ENCODE results near the gene GGTLC2.
"Not testable (repeated sequence)": the region's sequence is repeated elsewhere in the genome, so short reads cannot be mapped to it uniquely, and the experiment has no call there.

- not testable (repeated sequence) for TF ChIP-seq CTCF (conservative IDR thresholded peaks at IDR 0.05 in 1 of 2, IDR thresholded peaks at IDR 0.05 in 1 of 2; ENCODE audit: extremely low read depth in 1 of 2, insufficient read depth in 1 of 2, low read depth in 1 of 2, low read length in 2 of 2); EZH2 (IDR thresholded peaks at IDR 0.05; ENCODE audit: borderline replicate concordance, low read length)
These were observed 8.2 kb upstream of the GGTLC2 start for GRCh38 chr22:22636260-22636659.

Measured in mammary epithelial cell (primary cell).